Lower leg skin (tissue), 4 donors: ENCODE results near the gene CARMIL3. TPM values are rescaled to one million over a fixed set of nuclear protein-coding genes. Genes with fewer than 3 reads are reported as not detected.

ENCODE experiments used
- DNase-seq, 2 donors: peaks; one replicate each; pipeline ENCODE4 v3.0.0-alpha.2; 2019; ENCODE audit warnings: low spot score in 2 of 2
- H3K4me3 ChIP-seq: fragments of 200-600 bp; sonication (generic); 2 replicates; pipeline ENCODE4 v1.5.1; 2017; ENCODE audit warnings: mild to moderate bottlenecking, low read depth; ENCODE audit not compliant: poor library complexity, severe bottlenecking
- CTCF ChIP-seq, 3 donors: fragments of 450-650 bp; IDR thresholded peaks; one replicate each; pipeline ENCODE4 v1.5.1; 2016; ENCODE audit warnings: antibody characterized with exemption in 3 of 3, mild to moderate bottlenecking in 3 of 3, moderate library complexity in 2 of 3
- POLR2A ChIP-seq, 2 donors: fragments of 450-650 bp; IDR thresholded peaks; one replicate each; pipeline ENCODE4 v1.6.1; 2016 to 2017; ENCODE audit warnings: antibody characterized with exemption in 2 of 2, mild to moderate bottlenecking in 1 of 2, moderate library complexity in 1 of 2
- WGBS, 2 donors: methylation state at CpG; one replicate each; pipeline ENCODE4 v1.1.5; 2018; 5-methylcytosine and 5-hydroxymethylcytosine counted together
- intact Hi-C: fragments of 100-400 bp; cut with DNase I; formaldehyde crosslinking; loops from one replicate; pipeline ENCODE4 v1.15.0; 2023; ENCODE audit warnings: low total_unique reads
- total RNA-seq, 4 donors: library from RNA; depleted of rRNA; stranded (reverse); fragments of >200 nt; gene quantifications; one replicate each; pipeline ENCODE4 v1.1.0, GENCODE V29; 2016

CARMIL3 gene
- total RNA-seq, 4 donors from 2014 or later = 2.8 to 7.6 (median 5.2) TPM

GRCh38 chr14:24085215-24085614 is 33.4 kb downstream of the CARMIL3 start:
- no peak for DNase-seq
- WGBS, 2 donors = 91% methylated on average over 3 of the region's 3 CpGs
- TF ChIP-seq POLR2A (IDR thresholded peaks at IDR 0.05) (no peak), CTCF (IDR thresholded peaks at IDR 0.05) (no peak)
- intact Hi-C loops = no loop called here
- no peak overlapping the region for H3K4me3 ChIP-seq

- TF ChIP-seq POLR2A (IDR thresholded peaks at IDR 0.05) = no peak
- TF ChIP-seq CTCF (IDR thresholded peaks at IDR 0.05) = no peak
- no peak overlapping the region for H3K4me3 ChIP-seq
- no peak for DNase-seq
- WGBS, 2 donors = 72 to 81% methylated on average over 3 of the region's 3 CpGs
- intact Hi-C loops = no loop called here
Observed at GRCh38 chr14:24086193-24086955, 34.6 kb downstream of the CARMIL3 start.

GRCh38 chr14:24087004-24087403 is 35.2 kb downstream of the CARMIL3 start:
- 83 to 91% methylated on average over 1 of the region's 1 CpG for WGBS, 2 donors
- no peak for DNase-seq
- no peak overlapping the region for H3K4me3 ChIP-seq
- TF ChIP-seq POLR2A (IDR thresholded peaks at IDR 0.05) = no peak
- TF ChIP-seq CTCF (IDR thresholded peaks at IDR 0.05) = no peak
- intact Hi-C loops = no loop called here

- WGBS, 2 donors = 75 to 90% methylated on average over 2 of the region's 2 CpGs
- DNase-seq = no peak
- H3K4me3 ChIP-seq = no peak overlapping the region
- TF ChIP-seq CTCF (IDR thresholded peaks at IDR 0.05) (no peak), POLR2A (IDR thresholded peaks at IDR 0.05) (no peak)
- intact Hi-C loops = no loop called here
Observed at GRCh38 chr14:24088095-24088494, 36.3 kb downstream of the CARMIL3 start.

- WGBS, 2 donors = 84 to 90% methylated on average over 6 of the region's 6 CpGs
- TF ChIP-seq POLR2A (IDR thresholded peaks at IDR 0.05) (no peak), CTCF (IDR thresholded peaks at IDR 0.05) (no peak)
- no peak overlapping the region for H3K4me3 ChIP-seq
- intact Hi-C loops = loop anchor here (10.0 kb wide), 1 partner anchor 75 kb away; no protein-coding TSS in a partner anchor
- no peak for DNase-seq
Observed at GRCh38 chr14:24089890-24090289, 38.1 kb downstream of the CARMIL3 start.

GRCh38 chr14:24092110-24092504 is 40.3 kb downstream of the CARMIL3 start:
- DNase-seq = no peak
- intact Hi-C loops = loop anchor here (10.0 kb wide), 1 partner anchor 77 kb away; no protein-coding TSS in a partner anchor
- no peak overlapping the region for H3K4me3 ChIP-seq
- TF ChIP-seq CTCF (IDR thresholded peaks at IDR 0.05) (no peak), POLR2A (IDR thresholded peaks at IDR 0.05) (no peak)
